ENCODE results near the gene GRID1.

Gene GRID1

DNA sequence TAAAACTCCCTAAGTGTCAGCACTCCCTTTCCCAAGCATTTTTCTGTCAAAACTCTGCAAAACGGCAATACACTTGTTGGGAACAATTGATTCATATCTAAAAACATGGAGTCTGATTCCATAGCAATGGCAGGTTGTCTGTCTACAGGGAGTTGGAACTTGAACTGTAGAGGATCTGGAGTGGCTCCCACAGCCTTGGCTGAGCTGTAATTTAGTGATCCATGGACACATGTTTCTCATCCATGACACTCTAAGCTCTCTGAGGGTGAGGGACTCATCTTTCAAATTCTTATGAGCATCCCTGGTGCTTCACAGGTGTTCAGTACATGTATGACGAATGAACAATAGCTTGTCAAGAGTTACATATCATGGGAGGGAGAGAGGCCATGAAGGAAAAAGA is 466.1 kb downstream of the GRID1 start:
- DNase-seq, result no peak

DNA sequence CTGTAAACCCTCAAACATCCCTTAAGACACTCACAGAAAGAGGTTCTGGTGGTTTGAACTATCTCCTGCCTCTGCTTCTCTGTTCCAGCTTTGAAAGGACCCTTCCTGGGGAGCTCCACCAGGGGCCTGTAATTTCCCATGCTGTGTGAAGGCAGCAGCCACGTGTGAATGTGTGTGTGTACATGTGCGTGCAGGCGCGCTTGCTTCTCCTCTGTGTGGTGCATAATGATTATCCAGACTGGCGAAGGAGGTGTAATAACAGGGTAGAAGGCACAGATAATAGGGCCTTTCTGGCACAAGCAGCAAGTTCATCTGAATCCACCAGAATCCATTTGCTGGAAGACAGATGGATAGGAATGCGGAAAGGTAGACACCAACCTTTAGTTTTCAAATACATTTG is 466.5 kb downstream of the GRID1 start:
- no peak for DNase-seq

DNA sequence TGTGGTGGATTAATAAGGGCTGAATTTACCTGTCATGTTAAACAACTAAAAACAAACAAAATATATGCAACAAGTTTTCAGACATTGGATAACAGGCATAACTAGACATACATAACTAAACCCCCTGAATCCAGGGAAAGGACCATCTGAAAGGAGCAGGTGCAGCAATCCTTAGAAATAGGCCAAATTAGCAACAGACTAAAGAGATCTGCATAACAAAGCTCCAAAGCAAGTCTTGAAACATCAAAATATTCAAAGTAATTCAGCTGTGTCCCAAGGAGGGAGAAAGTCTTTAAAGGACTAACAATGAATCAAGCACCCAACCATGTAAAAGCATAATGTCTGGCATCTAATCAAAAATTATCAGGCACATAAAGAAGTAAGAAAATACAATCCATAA is 475.1 kb downstream of the GRID1 start:
- no peak for DNase-seq

DNA sequence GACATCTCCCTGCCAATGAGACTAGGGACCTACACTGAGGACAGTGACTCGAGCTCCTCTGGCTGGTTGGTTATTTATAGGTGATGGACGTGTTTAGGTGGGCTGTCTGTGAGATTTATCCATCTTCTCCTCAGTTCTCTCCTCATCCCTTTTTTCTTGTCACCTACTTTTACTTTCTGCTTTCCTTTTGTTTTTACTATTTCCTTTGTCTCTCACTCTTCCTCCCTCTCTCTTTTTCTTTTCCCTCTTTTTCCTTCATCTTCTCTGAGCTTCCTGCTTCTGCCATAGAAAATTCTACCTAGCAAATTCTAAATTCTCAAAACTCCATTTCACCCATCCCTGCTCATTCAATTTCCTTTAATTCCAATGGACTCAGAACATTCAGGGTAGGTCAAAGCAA is 478.0 kb downstream of the GRID1 start:
- no peak for DNase-seq

DNA sequence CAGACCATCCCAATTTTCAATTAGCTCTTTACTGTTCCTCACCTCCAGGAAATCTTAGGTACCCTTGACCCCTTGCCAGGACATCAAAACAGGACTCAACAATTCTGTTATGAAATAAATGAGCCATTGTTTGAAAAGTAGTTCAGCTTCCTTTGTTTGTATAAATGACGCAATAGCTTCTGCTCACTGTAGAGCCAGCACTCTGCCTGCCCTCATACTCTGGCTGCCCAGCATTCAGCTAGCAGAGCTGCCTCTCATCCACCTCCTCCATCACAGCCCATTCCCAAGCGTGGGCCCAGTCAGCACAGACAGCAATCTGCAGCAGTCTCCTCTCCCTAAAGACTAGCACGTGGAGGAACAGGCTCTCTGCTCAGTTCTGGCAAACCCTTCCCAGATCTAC is 478.6 kb downstream of the GRID1 start:
- no peak for DNase-seq

DNA sequence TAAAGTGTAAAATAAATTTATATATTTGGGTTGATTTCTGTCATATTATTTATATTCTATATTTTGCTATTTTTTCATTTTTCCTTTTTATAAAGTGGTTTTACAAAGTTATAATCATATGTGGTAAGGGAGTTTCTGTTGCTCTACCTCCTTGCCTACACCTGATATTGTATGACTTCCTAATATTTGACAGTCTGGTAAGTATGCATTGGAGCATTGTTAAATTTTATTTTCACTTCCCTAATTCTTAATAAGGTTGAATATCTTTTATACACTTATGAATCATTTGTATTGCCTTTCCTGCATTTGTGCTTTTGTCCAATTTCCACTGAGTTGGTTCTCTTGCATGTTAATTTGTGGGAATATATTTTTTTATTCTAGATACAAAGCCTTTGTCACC is 492.4 kb downstream of the GRID1 start:
- no peak for DNase-seq

DNA sequence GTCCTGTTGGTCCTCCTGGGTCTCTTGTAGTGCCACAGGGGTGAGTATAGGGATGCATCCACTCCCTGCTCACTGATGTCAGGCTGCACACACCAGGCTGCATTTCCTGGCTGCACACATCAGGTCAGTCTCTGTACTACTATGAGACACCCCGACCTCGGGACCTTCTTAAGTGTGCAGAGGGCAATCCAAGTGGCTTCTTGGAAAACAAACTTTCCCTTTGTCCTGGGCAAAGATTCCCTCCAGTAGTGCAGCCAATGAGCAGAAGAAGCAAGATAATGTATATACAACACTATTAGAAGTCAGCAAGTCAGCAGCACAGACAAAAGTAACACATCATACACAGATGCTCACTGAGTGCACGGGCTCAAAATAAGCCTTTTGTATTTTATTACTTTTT is 493.5 kb downstream of the GRID1 start:
- no peak for DNase-seq

DNA sequence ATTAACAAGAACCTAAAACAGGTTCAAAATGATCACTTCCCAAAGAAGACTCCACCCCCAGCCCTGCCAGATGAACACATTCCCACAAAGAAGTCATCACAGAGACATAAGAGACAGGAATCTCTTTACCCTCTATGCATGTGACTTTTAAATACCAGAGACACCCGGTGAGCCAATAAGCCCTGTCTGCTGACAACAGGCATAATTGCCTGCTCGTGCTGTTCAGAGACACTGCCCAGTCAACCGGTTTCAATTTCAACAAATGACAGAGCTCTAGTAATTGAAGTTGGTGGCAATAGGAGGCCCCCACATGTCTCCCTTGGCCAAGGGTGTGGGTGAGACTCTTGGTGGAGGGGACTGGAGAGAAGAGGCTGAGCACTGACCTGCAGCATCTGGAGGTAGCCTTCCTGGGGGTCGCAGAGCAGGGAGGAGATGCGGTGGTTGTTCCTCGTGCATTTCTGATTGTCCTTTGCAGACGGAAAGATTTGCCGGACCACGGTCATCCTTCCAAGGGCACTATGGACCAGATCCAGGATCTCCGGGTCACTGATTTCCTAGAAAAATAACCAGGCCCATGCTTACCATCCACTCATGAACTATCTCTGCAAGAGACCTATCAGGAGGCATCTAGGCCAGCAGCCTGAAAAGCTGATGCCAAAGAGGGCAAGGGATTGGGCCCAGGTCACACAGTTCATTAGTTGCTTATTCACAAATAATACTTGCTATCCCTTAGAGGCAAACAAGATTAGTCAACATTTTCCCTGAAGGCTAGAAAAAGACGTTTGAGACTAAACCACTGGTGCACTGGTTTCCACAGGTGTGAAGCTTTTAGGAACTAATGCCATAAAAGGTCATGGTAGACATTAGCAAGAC is 497.7 kb downstream of the GRID1 start:
- no peak for DNase-seq

DNA sequence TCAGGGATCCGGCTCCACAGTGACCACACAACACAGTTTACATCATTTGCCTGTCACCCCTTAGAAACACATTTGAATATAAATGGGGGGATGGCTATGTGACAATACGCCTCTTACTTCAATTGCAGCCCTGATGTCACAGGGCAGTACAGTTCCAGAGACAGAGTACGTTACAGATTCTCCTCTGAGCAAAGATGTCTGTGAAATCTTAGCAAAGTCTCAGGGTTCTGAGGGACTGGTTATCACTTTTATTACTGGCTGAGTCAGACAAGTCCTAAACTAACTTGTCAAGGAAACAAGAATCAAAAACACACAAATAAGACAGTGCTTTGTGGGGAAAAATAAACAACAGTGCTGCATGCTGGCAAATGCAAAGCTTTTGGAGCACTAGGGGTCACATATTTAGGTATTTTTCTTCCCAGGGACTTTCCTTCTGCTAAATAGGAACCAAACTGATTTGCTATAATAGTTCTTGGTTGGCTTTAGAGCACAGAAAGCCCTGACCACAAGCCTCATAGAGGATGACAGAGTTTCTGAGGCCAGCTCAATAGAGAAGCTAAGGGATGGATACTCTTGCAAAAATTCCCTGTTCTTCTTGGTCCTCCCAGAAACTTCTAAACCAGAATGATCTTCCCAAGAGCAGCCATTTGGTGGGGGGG is 501.6 kb downstream of the GRID1 start:
- DNase-seq, result no peak

DNA sequence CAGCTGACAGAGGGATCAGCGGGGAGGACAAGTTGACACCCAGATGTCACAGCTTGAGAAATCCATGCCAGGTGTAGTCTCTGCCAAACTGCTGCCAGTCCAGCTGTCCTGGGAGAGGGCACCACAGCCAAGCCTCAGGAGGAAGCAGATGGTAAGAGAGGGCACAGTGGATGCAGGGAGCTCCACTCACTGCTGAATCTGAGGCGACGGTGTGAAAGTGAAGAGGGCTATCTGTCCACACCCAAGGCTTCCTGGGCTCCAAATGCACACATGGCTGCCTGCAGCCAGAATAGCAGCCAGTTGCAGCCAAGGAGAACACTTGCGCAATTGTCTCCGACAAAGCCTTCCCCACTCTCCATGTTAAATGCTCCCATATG is 502.4 kb downstream of the GRID1 start:
- DNase-seq, result no peak

DNA sequence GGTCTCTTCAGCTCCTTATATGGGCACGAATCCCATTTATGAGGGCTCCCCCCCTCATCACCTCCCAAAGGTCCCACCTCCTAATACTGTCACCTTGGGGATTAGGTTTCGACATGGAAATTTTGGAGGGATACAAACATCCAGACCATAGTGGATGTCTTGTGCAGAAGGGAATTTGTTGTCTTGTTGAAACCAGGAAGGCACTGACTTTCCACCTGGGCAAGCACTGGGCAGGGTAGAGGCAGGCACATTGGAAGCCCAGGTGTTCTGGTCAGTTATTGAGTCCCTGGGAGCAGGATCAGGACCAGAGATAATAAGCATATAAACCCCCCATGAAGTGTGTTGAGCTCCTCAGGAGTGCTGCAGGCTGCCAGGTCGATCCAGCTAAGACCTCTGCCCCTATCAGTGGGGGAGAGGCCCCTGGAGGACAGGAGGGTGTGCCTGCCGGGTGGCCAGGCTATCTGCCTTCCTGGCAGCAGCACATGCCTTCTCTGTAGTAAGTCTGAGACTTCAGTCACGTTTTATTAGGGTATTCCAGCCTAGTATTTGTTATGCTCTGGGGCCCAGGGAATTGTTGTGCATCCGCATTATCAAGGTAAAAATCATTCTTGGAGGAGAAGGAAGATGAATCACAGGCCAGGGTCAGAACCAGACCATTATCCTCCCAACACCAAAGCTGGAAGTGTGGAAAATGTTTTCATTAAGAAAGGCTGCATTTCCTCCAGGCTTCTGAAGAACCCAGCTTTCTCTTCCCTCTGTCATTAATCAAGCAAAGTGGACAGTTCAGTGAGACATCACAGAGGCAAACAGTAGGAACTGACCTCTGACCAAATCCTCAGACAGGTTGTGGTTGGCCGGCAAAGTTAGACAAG is 503.1 kb downstream of the GRID1 start:
- no peak for DNase-seq

DNA sequence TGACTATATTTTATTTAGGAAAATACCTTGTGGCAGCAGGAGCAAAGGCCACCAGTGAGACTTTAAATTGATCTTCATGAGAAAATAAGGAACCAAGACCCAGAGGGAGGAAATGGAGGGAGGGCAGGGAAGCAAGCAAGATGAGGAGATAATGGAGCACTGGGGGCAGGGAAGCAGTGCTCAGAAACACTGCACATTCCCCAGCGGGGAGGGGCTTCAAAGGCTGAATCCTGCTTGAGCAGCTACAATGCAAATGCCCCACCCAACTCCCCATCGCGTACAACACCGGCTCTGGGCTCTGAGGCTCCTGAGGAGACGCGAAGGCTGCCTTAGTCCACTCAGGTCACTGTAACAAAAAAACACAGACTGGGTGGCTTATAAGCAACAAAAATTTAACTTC is 503.8 kb downstream of the GRID1 start:
- DNase-seq, result no peak

DNA sequence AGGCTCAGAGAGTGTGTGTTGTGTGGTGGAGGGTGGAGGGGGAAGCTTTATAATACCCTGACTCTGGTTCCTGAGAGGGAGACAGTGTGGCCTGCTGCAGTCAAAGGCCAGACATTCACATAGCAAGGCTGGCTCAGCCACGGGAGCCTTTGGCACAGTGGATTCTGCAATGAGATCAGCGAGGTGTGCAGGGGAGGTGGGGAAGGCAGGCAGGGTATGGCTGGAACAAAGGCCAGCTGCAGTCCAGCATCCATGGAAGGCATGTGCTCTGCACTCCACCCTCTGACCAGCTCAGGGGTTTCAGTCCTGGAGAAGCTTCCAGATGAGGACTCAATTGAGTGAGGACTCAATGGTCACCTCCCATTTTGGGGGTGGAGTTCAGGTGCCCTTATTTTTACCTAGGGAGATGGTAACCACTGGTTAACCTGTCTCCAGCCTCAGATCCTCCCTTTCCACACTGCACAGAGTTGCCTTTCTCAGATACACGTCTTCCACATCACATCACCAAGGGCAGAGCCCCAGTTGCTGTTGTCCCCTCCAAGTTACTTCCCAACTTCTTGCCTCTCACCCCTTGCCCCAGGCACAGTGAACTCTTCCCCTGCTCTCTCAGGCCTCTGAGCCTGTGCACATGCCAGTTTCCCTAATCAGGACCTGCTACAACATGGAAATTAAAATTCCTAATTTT is 504.9 kb downstream of the GRID1 start:
- no peak for DNase-seq

DNA sequence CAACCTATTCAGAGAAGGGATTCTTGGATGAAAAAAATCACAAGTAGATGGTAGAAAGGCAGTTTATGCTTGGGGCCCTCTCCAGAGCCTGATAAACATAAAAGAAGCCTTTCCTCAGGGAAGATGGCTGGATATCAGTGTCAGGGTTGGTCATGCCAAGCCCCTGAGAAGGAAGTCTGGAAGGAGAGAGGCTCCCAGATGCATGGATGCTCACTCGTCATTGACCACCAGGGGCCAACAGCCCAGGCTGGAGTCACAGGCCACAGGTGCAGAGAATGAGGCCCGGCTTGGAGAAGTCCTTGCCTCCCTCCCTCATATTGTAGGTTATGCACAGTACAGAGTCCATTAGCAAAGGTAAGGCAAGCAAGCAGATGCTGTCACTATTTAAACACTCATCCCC is 506.7 kb downstream of the GRID1 start:
- DNase-seq, result no peak

DNA sequence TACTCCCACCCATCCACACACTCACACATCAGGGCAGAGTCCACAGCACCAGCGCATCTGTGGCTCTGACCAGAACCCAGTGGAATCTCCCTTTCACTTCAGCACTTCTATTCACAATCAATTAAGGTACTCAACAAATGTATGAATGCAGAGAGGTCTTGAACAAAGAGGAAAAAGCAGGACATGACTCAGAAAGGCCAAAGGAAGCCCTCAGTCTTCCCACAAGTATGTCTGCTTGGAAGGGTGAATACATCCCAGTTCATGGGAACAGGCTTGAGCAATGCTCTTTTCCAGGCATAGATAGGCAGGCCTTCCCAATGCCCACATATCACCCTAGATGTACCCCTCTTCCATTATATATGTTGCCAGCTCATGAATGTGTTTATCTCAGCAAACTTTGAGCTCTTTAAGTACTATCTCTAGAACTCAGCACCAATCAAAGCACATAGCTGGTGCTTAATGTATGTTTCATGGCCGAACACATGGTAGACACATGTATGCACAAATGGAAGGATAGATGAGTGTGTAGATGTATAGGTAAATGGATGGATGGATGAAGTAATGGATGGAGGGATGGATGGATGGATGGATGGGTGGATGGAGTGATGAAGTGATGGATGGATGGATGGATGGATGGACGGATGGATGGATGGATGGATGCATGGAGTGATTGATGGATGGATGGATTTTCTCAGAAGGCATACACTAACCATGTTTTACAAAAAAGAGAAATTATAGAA is 507.6 kb downstream of the GRID1 start:
- DNase-seq, result no peak

DNA sequence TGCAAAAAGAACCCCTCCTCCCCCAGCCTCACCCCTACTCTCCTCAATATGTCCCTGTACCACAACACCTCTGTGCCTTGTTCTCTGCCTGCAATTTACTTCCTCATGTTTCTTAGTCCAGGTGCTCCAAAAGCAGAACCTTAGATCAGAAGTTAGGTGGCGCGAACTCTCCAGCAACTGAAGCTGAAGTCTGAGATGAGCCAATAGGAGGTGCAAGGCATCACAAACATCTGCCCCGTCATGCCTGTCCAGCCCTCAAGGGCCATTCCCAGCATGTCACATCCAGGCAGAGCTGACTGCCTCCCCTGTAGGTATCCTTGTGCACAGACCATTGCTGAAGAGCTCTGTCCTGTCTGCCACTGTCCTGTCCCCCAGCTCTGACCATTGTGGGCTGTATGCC is 508.8 kb downstream of the GRID1 start:
- DNase-seq, result no peak

DNA sequence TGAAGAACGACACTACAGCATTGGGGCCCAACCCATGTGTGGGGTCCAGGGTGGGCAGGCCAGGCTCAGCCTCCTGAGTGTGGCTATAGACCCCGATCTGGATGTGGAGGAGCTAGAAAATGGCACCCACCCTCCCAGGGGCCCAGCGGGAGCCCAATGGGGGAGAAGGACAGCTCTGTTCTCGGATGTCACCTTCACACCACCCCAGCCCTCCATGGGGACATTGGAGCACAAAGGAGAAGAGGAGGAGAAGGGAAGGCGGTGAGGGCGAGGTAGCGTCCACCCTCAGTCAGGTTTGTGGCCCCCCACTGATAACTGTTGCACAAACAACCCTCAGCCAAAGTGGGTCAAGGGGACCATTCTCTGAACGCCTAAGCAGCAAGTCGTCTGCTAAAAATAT is 509.3 kb downstream of the GRID1 start:
- DNase-seq, result no peak

DNA sequence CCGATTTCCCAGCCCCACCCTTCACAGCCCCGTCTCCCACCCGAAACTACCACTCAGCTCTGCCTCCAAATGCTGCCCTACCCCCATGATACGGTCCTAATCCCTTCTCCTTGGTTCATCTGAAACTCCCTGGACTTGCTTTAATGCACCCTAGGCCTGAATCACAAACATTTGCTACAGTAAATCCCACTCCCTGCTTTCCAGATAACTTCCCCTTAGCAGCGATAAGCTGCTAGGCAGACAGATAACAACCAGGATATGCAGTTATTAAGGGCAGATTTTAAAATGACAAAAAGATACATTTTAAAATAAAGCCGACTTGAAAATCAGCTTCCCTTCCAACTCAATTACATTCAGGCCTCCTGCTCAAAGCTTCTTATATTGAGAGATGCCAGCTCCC is 514.7 kb downstream of the GRID1 start:
- no peak for DNase-seq

DNA sequence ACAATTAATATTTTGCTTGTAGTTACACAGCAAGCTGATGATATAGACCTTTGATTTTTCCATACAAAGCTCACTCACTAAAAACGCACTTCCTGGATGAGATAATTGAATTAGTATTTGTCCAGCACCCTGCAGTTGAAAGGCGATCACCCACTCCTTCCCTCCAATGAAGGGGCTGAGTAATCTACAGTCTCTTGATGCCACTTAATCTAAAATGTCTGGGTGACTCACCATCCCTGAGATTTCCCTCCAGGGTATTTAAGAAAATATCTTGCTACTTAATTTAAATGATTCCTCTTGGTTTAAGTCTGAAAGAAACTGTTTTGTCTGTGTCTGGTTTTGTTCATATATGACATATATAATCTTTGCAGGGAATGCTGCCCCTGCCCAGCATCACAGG is 515.3 kb downstream of the GRID1 start:
- DNase-seq, result no peak

DNA sequence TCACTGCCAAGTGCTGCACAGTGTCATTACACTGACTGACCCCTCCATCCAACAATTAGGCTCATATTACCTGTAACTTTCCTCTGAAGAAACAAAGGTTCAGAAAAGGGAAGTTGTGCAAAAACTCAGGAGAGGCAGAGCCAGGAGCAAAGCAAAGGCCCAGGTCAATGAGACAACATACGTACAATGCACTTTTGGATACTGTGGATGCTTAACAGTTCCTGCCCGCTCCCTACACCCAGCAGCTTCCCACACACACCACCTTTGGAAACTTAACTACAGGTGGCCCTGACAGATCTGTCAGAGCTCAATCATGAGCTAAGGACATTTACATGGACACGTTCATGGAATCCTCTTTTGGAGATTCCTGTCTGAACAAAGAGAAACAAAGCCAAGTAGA is 515.9 kb downstream of the GRID1 start:
- no peak for DNase-seq

DNA sequence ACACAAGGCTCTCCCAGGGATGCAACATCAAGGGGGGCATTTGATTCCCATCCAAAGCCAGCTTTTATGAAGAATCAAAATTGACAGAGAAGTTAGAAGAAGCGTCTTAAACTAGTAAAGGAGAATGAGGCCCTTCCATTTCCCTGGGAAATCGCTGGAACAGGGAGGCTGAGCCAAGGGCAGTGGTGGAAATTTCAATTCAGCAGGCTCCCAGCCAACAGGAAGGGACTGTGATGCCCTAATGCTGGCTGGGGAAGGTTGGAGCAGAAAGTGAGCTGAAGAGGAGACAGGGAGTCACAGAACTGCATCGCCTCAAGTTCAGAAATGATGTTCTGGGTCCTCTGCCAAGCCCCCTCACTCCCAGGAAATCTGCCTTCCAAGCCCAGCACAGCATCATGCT is 517.3 kb downstream of the GRID1 start:
- no peak for DNase-seq

DNA sequence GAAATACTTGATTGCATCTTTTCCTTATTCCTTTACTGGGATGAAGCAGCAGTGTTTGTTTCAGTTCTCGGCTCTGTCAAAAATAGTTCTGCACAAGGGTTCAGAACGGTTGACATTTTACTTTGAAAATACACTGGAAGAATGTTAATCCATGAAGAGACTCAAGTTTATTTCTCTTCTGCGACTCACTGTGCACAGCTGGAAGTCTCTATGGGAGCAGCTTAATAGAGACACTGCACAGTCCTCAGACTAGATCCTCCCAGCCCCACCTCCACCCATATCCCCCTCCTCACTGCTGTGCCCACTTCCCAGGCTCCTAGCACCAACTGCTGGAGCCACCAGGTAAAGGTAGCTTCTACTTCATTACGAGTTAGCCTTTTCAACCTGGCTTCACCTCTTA is 517.8 kb downstream of the GRID1 start:
- no peak for DNase-seq
